ENCODE results near the gene KIFBP.
"Not testable (repeated sequence)": the region's sequence is repeated elsewhere in the genome, so short reads cannot be mapped to it uniquely, and the experiment has no call there.

Gene KIFBP

GRCh38 chr10:69025370-69025896 lies 36.8 kb downstream of the KIFBP start:
- no peak overlapping the region for H3K27ac ChIP-seq
- TF ChIP-seq ZFX (IDR thresholded peaks at IDR 0.05; ENCODE audit: borderline replicate concordance) (no peak), CTCF (IDR thresholded peaks at IDR 0.05) (no peak)

- TF ChIP-seq CTCF (IDR thresholded peaks at IDR 0.05) (no peak), ZFX (IDR thresholded peaks at IDR 0.05; ENCODE audit: borderline replicate concordance) (no peak)
These were observed 44.7 kb downstream of the KIFBP start for GRCh38 chr10:69033256-69033655.

GRCh38 chr10:69037489-69037888 lies 48.9 kb downstream of the KIFBP start:
- H3K27ac ChIP-seq, result no peak overlapping the region
- TF ChIP-seq ZFX (IDR thresholded peaks at IDR 0.05; ENCODE audit: borderline replicate concordance), result no peak
- TF ChIP-seq CTCF (IDR thresholded peaks at IDR 0.05), result no peak

More at GRCh38 chr10:69033256-69033655, 44.7 kb downstream of the KIFBP start:
- no peak overlapping the region for H3K27ac ChIP-seq

GRCh38 chr10:69040904-69041303 lies 52.3 kb downstream of the KIFBP start:
- not testable (repeated sequence) for H3K27ac ChIP-seq

- no peak overlapping the region for H3K27ac ChIP-seq
- TF ChIP-seq CTCF (IDR thresholded peaks at IDR 0.05), result no peak
- TF ChIP-seq ZFX (IDR thresholded peaks at IDR 0.05; ENCODE audit: borderline replicate concordance), result no peak
These were observed 53.8 kb downstream of the KIFBP start for GRCh38 chr10:69042417-69042816.

GRCh38 chr10:69042838-69043237 lies 54.2 kb downstream of the KIFBP start:
- no peak overlapping the region for H3K27ac ChIP-seq
- no peak for TF ChIP-seq CTCF (IDR thresholded peaks at IDR 0.05)
- no peak for TF ChIP-seq ZFX (IDR thresholded peaks at IDR 0.05; ENCODE audit: borderline replicate concordance)

GRCh38 chr10:69043931-69044531 lies 55.4 kb downstream of the KIFBP start:
- TF ChIP-seq ZFX (IDR thresholded peaks at IDR 0.05; ENCODE audit: borderline replicate concordance) (no peak), CTCF (IDR thresholded peaks at IDR 0.05) (no peak)
- H3K27ac ChIP-seq, result no peak overlapping the region

GRCh38 chr10:69044546-69044945 lies 55.9 kb downstream of the KIFBP start:
- TF ChIP-seq ZFX (IDR thresholded peaks at IDR 0.05; ENCODE audit: borderline replicate concordance), result no peak
- TF ChIP-seq CTCF (IDR thresholded peaks at IDR 0.05), result no peak
- no peak overlapping the region for H3K27ac ChIP-seq

Data from 22Rv1 (cell line).